CD14-positive monocyte (primary cell): Measurements from ENCODE around the gene SMPD2. TPM values are rescaled to one million over a fixed set of nuclear protein-coding genes. Genes with fewer than 3 reads are reported as not detected.

Source experiments
- DNase-seq, 3 donors: peaks; one replicate each; pipeline ENCODE4 v3.0.0-alpha.2; 2011 to 2022
- H2AFZ ChIP-seq: 2 replicates; pipeline ENCODE4 v1.6.0; 2012; ENCODE audit warnings: mild to moderate bottlenecking, low read depth, low read length, inconsistent platforms; ENCODE audit not compliant: insufficient read depth, poor library complexity, severe bottlenecking
- H3K27ac ChIP-seq, 2 donors: 1 replicate in 1 of 2; 2 replicates in 1 of 2; pipeline ENCODE4 v1.5.1; 2012 to 2013; ENCODE audit warnings: low read length in 2 of 2, control low read depth in 1 of 2, inconsistent platforms in 1 of 2, low read depth in 1 of 2, mild to moderate bottlenecking in 1 of 2
- H3K27me3 ChIP-seq, 2 donors: one replicate each; pipeline versions ENCODE4 v1.6.0 to v1.6.1; 2011 to 2013; ENCODE audit warnings: low read length in 2 of 2; ENCODE audit not compliant: control insufficient read depth in 2 of 2, insufficient read depth in 2 of 2
- H3K36me3 ChIP-seq, 2 donors: replicated peaks in 1 of 2; 1 replicate in 1 of 2; 2 replicates in 1 of 2; pipeline versions ENCODE4 v1.5.1 to v1.6.1; 2012 to 2013; ENCODE audit warnings: low read length in 2 of 2, control low read depth in 1 of 2, inconsistent platforms in 1 of 2, mild to moderate bottlenecking in 1 of 2; ENCODE audit not compliant: insufficient read depth in 2 of 2, control insufficient read depth in 1 of 2
- H3K4me1 ChIP-seq, 2 donors: 1 replicate in 1 of 2; 2 replicates in 1 of 2; pipeline versions ENCODE4 v1.5.1 to v1.6.1; 2012 to 2013; ENCODE audit warnings: low read length in 2 of 2, control low read depth in 1 of 2, inconsistent platforms in 1 of 2, mild to moderate bottlenecking in 1 of 2, moderate library complexity in 1 of 2; ENCODE audit not compliant: insufficient read depth in 2 of 2, control insufficient read depth in 1 of 2
- H3K4me2 ChIP-seq: replicated peaks from 2 replicates; pipeline ENCODE3; 2012; ENCODE audit warnings: low read length, moderate library complexity, mild to moderate bottlenecking; ENCODE audit not compliant: poor library complexity, severe bottlenecking; ENCODE audit errors: extremely low read depth
- H3K4me3 ChIP-seq, 3 experiments: fragments of 200-600 bp in 1 of 3; sonication (generic) in 1 of 3; replicated peaks in 1 of 3; 1 replicate in 2 of 3; 2 replicates in 1 of 3; pipeline ENCODE4 v1.5.1; 2011 to 2013; ENCODE audit warnings: low read length in 3 of 3, mild to moderate bottlenecking in 3 of 3, control low read depth in 2 of 3, low read depth in 2 of 3, inconsistent platforms in 1 of 3, moderate library complexity in 1 of 3
- H3K79me2 ChIP-seq: 2 replicates; pipeline ENCODE4 v1.6.0; 2012; ENCODE audit warnings: mild to moderate bottlenecking, control low read depth, inconsistent platforms, low read length, moderate library complexity; ENCODE audit not compliant: insufficient read depth
- H3K9ac ChIP-seq: 2 replicates; pipeline ENCODE4 v1.6.0; 2017; ENCODE audit warnings: low read length, mild to moderate bottlenecking; ENCODE audit not compliant: insufficient read depth, poor library complexity, severe bottlenecking
- H3K9me3 ChIP-seq, 2 donors: replicated peaks in 1 of 2; 1 replicate in 1 of 2; 2 replicates in 1 of 2; pipeline versions ENCODE4 v1.5.1 to v1.6.1; 2012 to 2013; ENCODE audit warnings: low read length in 2 of 2, control low read depth in 1 of 2; ENCODE audit not compliant: control insufficient read depth in 1 of 2, insufficient read depth in 1 of 2
- H4K20me1 ChIP-seq: 2 replicates; pipeline ENCODE4 v1.6.0; 2012; ENCODE audit warnings: mild to moderate bottlenecking, low read length, control low read depth, moderate library complexity; ENCODE audit not compliant: insufficient read depth
- H3K27ac Mint-ChIP-seq, 7 donors: one replicate each; pipeline ENCODE4 v1.8.0; 2020; ENCODE audit warnings: mild to moderate bottlenecking in 7 of 7, mixed read lengths in 7 of 7, moderate library complexity in 6 of 7, inconsistent platforms in 2 of 7
- H3K27me3 Mint-ChIP-seq, 3 donors: one replicate each; pipeline ENCODE4 v1.8.0; 2021 to 2022; ENCODE audit warnings: low read depth in 3 of 3, mild to moderate bottlenecking in 3 of 3, mixed read lengths in 3 of 3, moderate library complexity in 3 of 3, inconsistent platforms in 1 of 3
- H3K36me3 Mint-ChIP-seq, 2 donors: one replicate each; pipeline ENCODE4 v1.8.0; 2020; ENCODE audit warnings: mixed read lengths in 2 of 2, inconsistent platforms in 1 of 2, mild to moderate bottlenecking in 1 of 2
- H3K4me1 Mint-ChIP-seq: one replicate; pipeline ENCODE4 v1.8.0; 2020; ENCODE audit warnings: mild to moderate bottlenecking, mixed read lengths
- H3K4me3 Mint-ChIP-seq, 2 donors: one replicate each; pipeline ENCODE4 v1.8.0; 2020; ENCODE audit warnings: mild to moderate bottlenecking in 2 of 2, mixed read lengths in 2 of 2, moderate library complexity in 1 of 2
- H3K9me3 Mint-ChIP-seq, 7 donors: one replicate each; pipeline ENCODE4 v1.8.0; 2020 to 2022; ENCODE audit warnings: mixed read lengths in 7 of 7, mild to moderate bottlenecking in 6 of 7, moderate library complexity in 6 of 7, inconsistent platforms in 2 of 7
- WGBS: methylation state at CpG from one replicate; pipeline ENCODE4 v1.1.5; 2013; ENCODE audit warnings: missing lambda C conversion rate; ENCODE audit not compliant: insufficient coverage; 5-methylcytosine and 5-hydroxymethylcytosine counted together
- intact Hi-C, 2 donors: fragments of 100-400 bp; cut with micrococcal nuclease; formaldehyde crosslinking; loops; one replicate each; pipeline versions ENCODE4 v1.15.0 to v1.15.1; 2023
- polyA plus RNA-seq, 3 donors: library from polyadenylated mRNA; depleted of rRNA in 1 of 3; unstranded in 2 of 3; stranded (reverse) in 1 of 3; fragments of 300-500 nt in 2 of 3; fragments of >200 nt in 1 of 3; fragmentation: Illumina TruSeq in 2 of 3; gene quantifications; 1 replicate in 2 of 3; 2 replicates in 1 of 3; pipeline ENCODE4 v1.2.3, GENCODE V29; 2012 to 2021
- TF ChIP-seq, protein P1 (sequence below): fragments of 200-600 bp; IDR thresholded peaks from one replicate; pipeline ENCODE4 v1.8.0; 2022; ENCODE audit warnings: antibody characterized with exemption, mild to moderate bottlenecking

The SMPD2 gene
- polyA plus RNA-seq, 3 donors, result 9.5 to 14.3 (median 12.3) TPM

DNA sequence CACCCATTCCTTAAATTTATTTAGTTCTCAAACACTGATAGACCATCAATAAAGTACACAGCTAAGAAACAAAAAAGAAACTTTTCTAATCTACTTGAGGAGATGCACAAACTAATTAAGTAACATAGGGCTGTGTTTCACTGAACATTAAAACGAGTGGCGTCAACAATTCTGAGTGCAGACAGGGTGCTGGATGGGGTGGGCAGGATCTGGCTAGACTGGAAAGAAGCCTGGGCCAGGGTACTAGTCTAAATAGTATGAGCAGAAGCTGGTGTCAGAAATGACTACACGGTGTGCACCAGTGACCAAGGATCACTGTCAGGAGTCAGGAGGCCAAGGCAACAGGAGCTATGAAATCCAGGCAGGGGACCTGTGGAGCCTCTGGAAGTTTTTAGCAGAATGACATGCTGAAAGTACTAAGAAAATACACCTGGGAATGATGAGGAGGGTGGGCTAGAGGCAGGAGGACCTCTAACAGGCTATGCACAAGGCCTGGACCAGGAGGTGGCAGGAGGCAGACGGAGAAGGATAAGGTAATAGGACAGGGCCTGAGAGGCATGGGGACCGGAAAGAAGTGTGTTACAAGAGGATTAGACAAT lies 29.2 kb downstream of the SMPD2 start:
- Histone ChIP-seq H3K36me3 (peaks cover 90 to 100% of the 10 kb centered on the region in 2 donors), H3K27ac (no peak overlapping the region), H3K4me3 (no peak overlapping the region), H3K9ac (no peak overlapping the region), H3K4me1 (no peaks in the 10 kb centered on the region), H4K20me1 (peaks cover 12% of the 10 kb centered on the region), H3K27me3 (no peaks in the 10 kb centered on the region), H3K4me2 (no peak overlapping the region), H2AFZ (no peak overlapping the region), H3K79me2 (peaks cover 4% of the 10 kb centered on the region), H3K9me3 (no peaks in the 10 kb centered on the region)
- Mint-ChIP-seq H3K36me3 (peaks cover 93 to 98% of the 10 kb centered on the region in 2 donors), H3K4me1 (peaks cover 9% of the 10 kb centered on the region), H3K9me3 (no peaks in the 10 kb centered on the region), H3K27ac (peak overlapping the region in 2 of 7 donors; percentile 34 to 57), H3K4me3 (no peak overlapping the region), H3K27me3 (peaks cover 0 to 2% (median 0%) of the 10 kb centered on the region in 3 donors)
- TF ChIP-seq, protein P1, sequence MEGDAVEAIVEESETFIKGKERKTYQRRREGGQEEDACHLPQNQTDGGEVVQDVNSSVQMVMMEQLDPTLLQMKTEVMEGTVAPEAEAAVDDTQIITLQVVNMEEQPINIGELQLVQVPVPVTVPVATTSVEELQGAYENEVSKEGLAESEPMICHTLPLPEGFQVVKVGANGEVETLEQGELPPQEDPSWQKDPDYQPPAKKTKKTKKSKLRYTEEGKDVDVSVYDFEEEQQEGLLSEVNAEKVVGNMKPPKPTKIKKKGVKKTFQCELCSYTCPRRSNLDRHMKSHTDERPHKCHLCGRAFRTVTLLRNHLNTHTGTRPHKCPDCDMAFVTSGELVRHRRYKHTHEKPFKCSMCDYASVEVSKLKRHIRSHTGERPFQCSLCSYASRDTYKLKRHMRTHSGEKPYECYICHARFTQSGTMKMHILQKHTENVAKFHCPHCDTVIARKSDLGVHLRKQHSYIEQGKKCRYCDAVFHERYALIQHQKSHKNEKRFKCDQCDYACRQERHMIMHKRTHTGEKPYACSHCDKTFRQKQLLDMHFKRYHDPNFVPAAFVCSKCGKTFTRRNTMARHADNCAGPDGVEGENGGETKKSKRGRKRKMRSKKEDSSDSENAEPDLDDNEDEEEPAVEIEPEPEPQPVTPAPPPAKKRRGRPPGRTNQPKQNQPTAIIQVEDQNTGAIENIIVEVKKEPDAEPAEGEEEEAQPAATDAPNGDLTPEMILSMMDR, result no peak
- intact Hi-C loops, result no loop called here
- DNase-seq, result no peak
- 91% methylated on average over 3 of the region's 5 CpGs for WGBS

DNA sequence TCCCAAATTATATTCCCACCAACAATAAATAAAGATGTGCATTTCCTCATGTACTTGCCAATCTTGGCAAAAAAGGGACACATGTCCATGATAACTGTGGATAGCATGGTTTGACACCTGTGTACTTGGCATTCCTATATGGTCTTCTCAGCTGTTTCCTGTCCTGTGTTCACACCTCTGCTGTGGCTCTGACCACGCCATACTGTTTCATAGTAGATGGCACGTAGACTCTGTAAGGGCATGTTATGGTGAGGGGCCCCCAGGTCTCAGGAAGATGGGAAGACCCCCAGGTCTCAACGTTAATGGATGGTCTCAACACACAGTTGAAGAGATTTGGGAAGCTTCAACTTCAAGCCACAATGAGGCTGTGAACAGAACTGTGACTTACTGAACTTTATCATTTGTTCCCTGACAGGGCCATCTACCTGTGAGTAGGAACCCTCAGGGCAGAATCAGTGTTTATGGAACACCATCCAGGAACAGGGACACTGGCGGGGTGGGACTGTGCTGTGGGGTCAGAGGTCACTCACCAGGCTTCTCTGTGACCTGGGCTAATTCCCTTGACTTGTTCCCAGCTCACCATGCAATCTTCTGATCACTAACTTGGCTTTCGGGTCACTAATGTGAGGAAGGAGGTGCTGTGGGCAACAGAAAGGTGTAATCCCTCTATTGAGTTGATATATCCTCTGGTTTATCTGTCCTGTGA lies 30.7 kb downstream of the SMPD2 start:
- WGBS, result 100% methylated on average over 5 of the region's 5 CpGs
- DNase-seq, result no peak
- Histone ChIP-seq H3K4me3 (no peak overlapping the region), H3K9me3 (no peaks in the 10 kb centered on the region), H2AFZ (no peak overlapping the region), H4K20me1 (peaks cover 13% of the 10 kb centered on the region), H3K79me2 (peaks cover 4% of the 10 kb centered on the region), H3K4me2 (no peak overlapping the region), H3K4me1 (no peaks in the 10 kb centered on the region), H3K9ac (no peak overlapping the region), H3K27ac (no peak overlapping the region), H3K36me3 (peaks cover 83 to 100% of the 10 kb centered on the region in 2 donors), H3K27me3 (no peaks in the 10 kb centered on the region)
- Mint-ChIP-seq H3K27ac (peak overlapping the region in 1 of 7 donors; percentile 27), H3K36me3 (peaks cover 94 to 99% of the 10 kb centered on the region in 2 donors), H3K27me3 (peaks cover 0 to 2% (median 0%) of the 10 kb centered on the region in 3 donors), H3K4me3 (no peak overlapping the region), H3K9me3 (no peaks in the 10 kb centered on the region), H3K4me1 (peaks cover 9% of the 10 kb centered on the region)
- intact Hi-C loops, result no loop called here
- TF ChIP-seq, protein P1, result no peak
